GM19372 (cell line): Measurements from ENCODE around the gene SRGAP2C.
"Not testable (repeated sequence)": the region's sequence is repeated elsewhere in the genome, so short reads cannot be mapped to it uniquely, and the experiment has no call there.

Experiments
- ATAC-seq: cut with Tn5 transposase; IDR thresholded peaks from one replicate; pipeline ENCODE4 v1.9.1; 2021; ENCODE audit warnings: mild to moderate bottlenecking, low read depth, moderate library complexity; ENCODE audit not compliant: unreplicated experiment

SRGAP2C gene

GRCh38 chr1:121184290-121185127 is at the start of gene SRGAP2C, which contains the start of gene FAM72B:
Gene SRGAP2C, plus strand, starts transcription at chr1:121184975. Its CDS starts 2,472 bp downstream, at chr1:121187447.
Gene FAM72B, minus strand, starts transcription at chr1:121184340. Its CDS starts 851 bp downstream, at chr1:121183489.
- peak; percentile 79 for ATAC-seq

GRCh38 chr1:121140393-121140792 is 44.4 kb upstream of the SRGAP2C start:
- not testable (repeated sequence) for ATAC-seq

DNA sequence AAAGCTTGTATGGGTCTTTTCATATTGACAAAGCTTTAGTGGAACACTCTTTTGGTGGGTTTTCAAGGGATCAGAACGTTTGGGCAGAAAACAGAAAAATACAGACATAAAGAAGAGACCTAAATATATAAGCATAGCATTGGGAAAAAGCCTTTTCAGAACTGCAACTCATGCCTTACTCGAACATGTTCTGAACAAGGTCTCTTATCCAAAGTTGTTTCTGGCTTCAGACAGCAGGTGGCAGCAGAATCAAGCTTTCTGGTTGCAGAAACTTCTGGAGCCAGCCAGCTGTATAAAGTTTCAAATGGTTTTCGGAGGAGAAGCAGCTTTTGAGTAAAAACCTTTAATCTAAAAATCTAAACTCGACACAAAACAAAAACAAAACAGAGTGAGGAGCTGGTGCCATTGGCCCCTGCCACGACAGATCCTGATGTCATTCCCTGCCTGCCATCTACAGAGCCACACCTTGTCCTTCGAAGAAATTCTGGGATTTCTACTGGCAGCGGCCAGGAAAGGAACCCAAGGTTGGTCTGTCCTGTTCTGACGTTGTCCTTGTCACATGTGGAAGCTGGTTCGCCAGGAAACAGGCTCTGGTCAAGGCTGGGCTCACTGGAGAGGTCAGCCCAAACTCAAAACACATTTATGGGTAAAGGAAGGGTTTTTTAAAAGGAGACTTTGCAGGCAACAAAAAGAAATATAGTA is 36.1 kb upstream of the SRGAP2C start:
- not testable (repeated sequence) for ATAC-seq

DNA sequence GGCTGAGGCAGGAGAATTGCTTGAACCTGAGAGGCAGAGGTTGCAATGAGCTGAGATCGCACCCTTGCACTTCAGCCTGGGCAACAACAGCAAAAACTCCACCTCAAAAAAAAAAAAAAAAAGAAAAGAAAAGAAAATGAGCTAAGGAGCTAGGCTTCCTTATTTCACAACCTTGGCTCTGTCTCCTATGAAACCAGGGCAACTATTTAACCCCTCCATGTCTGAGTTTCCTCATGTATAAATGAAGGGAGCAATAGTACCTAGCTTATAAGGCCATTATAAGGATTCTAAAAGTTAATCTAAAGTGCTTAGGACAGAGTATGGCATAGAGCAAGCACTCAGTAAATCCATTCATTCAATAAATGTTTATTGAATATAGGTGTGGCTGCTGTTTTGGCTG is 33.5 kb upstream of the SRGAP2C start:
- ATAC-seq = not testable (repeated sequence)

GRCh38 chr1:121152788-121153187 is 32.0 kb upstream of the SRGAP2C start:
- not testable (repeated sequence) for ATAC-seq

- not testable (repeated sequence) for ATAC-seq
Measured at GRCh38 chr1:121154811-121155210, 30.0 kb upstream of the SRGAP2C start.

DNA sequence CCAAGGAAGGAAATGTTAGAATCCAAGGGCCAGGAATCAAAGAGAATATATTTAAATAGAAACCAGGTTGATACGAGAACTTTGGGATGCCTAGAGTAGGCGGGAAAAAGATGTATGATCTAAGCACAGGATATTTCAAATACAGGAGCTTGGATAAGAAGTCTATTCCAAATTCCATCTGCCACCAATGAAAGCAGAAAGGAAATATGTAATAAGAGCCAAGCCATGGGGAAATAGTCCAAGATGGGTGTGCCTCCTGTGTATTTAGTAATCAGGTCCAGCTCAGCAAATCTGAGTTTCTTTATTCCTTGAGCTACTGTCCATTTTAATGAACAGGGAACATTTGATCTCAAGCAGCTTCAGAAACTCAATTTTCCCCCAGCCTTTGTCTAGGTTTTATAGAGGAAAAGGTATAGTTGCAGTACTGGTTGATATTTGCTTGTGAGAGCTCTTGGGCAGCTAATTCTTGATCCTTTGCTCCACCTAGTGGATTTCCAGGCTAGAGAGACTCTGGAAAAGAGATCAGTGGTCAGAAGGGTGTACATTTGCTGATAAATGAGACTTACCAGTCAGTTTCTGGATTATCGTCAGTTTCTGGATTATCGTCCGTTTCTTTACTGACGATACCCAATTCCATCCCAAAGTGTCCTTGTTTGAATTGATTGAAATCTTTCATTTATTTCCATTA is 29.0 kb upstream of the SRGAP2C start:
- not testable (repeated sequence) for ATAC-seq

DNA sequence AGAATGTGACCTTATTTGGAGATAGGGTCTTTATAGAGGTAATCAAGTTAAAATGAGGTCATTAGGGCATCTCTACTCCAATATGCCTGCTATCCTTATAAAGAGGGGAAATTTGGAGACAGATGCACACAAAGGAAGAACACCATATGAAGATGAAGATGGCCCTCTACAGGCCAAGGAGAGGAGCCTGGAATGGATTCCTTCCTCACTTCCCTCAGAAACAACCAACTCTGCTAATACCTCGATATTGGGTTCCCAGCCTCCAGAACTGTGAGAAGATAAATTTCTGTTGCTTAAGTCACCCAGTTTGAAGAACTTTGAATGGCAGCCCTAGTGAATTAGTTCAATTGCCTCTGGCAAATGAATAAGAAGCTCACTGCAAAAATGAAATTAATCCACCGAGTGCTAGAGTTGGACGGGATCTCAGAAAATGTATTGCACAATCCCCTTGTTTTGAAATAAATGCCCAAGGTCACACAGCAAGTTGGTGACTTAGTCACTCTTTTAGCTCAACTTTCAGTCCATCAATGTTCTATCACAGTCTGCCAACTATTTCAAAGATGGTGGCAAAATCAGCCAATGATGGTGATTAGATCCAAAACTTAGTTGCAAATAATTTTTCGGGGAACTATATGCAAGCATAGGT is 27.7 kb upstream of the SRGAP2C start:
- ATAC-seq = not testable (repeated sequence)

- not testable (repeated sequence) for ATAC-seq
Measured at GRCh38 chr1:121157609-121158008, 27.2 kb upstream of the SRGAP2C start.

DNA sequence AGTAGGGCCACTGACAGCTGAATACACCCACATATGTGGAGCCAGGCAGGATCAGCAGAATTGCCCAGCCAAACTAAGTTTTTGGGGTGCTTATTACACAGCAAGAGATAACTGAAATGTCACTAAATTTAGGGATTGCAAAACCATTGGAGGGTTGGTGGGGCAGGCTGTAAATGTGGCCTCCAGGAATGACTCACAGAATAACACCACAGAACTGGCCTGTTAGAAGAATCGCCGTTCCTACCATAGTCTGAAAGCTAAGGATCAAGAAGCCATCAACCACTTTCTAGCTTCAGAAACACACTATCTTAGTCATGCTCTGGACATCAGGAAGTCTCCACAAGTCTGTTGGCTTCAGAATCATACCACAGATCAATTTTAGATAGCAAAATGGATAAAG is 24.7 kb upstream of the SRGAP2C start:
- ATAC-seq = not testable (repeated sequence)

GRCh38 chr1:121161199-121161901 is 23.4 kb upstream of the SRGAP2C start:
- not testable (repeated sequence) for ATAC-seq

- not testable (repeated sequence) for ATAC-seq
Measured at GRCh38 chr1:121163850-121164757, 20.7 kb upstream of the SRGAP2C start.

GRCh38 chr1:121165296-121165695 is 19.5 kb upstream of the SRGAP2C start:
- not testable (repeated sequence) for ATAC-seq

GRCh38 chr1:121167225-121167738 is 17.5 kb upstream of the SRGAP2C start:
- not testable (repeated sequence) for ATAC-seq

- ATAC-seq = not testable (repeated sequence)
Measured at GRCh38 chr1:121168152-121168668, 16.6 kb upstream of the SRGAP2C start.

GRCh38 chr1:121176649-121177048 is 8.1 kb upstream of the SRGAP2C start:
- not testable (repeated sequence) for ATAC-seq

DNA sequence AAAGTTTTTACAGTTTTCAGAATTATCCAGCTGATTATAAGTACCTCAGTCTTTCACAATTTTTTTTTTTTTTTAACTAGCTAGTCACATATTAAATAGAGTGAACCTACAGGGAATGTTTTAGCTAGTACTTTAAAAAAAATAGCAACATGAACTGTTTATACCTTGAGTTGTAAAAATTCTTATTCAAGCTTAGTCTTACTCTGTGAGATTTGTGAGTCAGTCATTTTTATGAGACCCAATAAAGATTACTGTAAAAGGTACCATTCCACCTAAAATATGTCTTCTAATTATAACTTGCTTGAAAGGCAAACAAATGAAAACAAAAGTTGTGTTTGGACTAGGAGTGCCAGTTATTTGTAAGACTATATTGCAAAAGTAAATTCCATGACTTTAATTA is 6.6 kb upstream of the SRGAP2C start:
- not testable (repeated sequence) for ATAC-seq

- ATAC-seq = not testable (repeated sequence)
Measured at GRCh38 chr1:121183867-121184266, 908 bp upstream of the SRGAP2C start.
